GM23248 (cell line): ENCODE results near the gene PLCB1.

Experiments used
- EZH2 ChIP-seq: fragments of 200-600 bp; sonication (generic); IDR thresholded peaks from 2 replicates; pipeline ENCODE4 v1.6.1; 2018; ENCODE audit warnings: antibody characterized with exemption, mild to moderate bottlenecking; ENCODE audit not compliant: insufficient read depth, poor library complexity, severe bottlenecking
- EZH2phosphoT487 ChIP-seq: fragments of 200-600 bp; sonication (generic); IDR thresholded peaks from 2 replicates; pipeline ENCODE4 v1.6.1; 2018; ENCODE audit warnings: antibody characterized with exemption, moderate library complexity, mild to moderate bottlenecking, low read depth; ENCODE audit not compliant: insufficient read depth

DNA sequence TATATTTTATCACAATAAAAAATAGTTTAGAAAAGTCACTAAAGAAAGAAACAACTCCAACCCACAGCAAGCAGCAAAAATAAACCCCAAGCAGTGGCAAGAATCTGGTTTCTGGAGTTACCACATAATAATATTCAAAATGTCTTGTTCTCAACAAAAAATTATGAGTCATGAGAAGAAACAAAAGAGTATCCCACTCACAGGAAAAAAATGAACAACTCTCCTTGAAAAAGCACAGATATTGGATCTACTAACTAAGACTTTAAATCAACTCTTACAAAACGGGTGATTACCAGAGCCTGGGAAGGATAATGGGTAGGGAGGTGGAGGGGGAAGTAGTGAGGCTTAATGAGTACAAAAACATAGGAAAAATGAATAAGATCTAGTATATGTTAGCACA is 425.6 kb downstream of the PLCB1 start:
- no peak for TF ChIP-seq EZH2
- TF ChIP-seq EZH2phosphoT487 = no peak
